Measurements from ENCODE around the gene CCDC12.

- TF ChIP-seq SNRNP70 (optimal IDR thresholded peaks at IDR 0.05; ENCODE audit: low read depth, low read length) (no peak), TRIM24 (IDR thresholded peaks at IDR 0.05) (no peak), EP300 (IDR thresholded peaks at IDR 0.05; ENCODE audit: low read length) (no peak), TAF15 (IDR thresholded peaks at IDR 0.05; ENCODE audit: low read depth, low read length) (no peak), ADNP (tag; IDR thresholded peaks at IDR 0.05) (no peak), ZBTB26 (CRISPR knock-in tag; IDR thresholded peaks at IDR 0.05) (no peak), MCM7 (IDR thresholded peaks at IDR 0.05) (no peak), TCF7 (IDR thresholded peaks at IDR 0.05; ENCODE audit: borderline replicate concordance) (no peak), SMAD3 (CRISPR knock-in tag; conservative IDR thresholded peaks at IDR 0.05) (no peak), ZNF347 (CRISPR knock-in tag; IDR thresholded peaks at IDR 0.05; ENCODE audit: low read depth) (no peak), POLR2AphosphoS2 (IDR thresholded peaks at IDR 0.05; ENCODE audit: low read length) (no peak), POLR2AphosphoS5 (IDR thresholded peaks at IDR 0.05; ENCODE audit: control insufficient read depth, insufficient read depth, low read depth, low read length) (no peak)
- TF ChIP-seq, protein P1, sequence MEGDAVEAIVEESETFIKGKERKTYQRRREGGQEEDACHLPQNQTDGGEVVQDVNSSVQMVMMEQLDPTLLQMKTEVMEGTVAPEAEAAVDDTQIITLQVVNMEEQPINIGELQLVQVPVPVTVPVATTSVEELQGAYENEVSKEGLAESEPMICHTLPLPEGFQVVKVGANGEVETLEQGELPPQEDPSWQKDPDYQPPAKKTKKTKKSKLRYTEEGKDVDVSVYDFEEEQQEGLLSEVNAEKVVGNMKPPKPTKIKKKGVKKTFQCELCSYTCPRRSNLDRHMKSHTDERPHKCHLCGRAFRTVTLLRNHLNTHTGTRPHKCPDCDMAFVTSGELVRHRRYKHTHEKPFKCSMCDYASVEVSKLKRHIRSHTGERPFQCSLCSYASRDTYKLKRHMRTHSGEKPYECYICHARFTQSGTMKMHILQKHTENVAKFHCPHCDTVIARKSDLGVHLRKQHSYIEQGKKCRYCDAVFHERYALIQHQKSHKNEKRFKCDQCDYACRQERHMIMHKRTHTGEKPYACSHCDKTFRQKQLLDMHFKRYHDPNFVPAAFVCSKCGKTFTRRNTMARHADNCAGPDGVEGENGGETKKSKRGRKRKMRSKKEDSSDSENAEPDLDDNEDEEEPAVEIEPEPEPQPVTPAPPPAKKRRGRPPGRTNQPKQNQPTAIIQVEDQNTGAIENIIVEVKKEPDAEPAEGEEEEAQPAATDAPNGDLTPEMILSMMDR (IDR thresholded peaks at IDR 0.05 in 2 of 3, conservative IDR thresholded peaks at IDR 0.05 in 1 of 3; ENCODE audit: insufficient read depth in 2 of 3, low read depth in 1 of 3, low read length in 3 of 3): no peak
- TF ChIP-seq, protein P2, sequence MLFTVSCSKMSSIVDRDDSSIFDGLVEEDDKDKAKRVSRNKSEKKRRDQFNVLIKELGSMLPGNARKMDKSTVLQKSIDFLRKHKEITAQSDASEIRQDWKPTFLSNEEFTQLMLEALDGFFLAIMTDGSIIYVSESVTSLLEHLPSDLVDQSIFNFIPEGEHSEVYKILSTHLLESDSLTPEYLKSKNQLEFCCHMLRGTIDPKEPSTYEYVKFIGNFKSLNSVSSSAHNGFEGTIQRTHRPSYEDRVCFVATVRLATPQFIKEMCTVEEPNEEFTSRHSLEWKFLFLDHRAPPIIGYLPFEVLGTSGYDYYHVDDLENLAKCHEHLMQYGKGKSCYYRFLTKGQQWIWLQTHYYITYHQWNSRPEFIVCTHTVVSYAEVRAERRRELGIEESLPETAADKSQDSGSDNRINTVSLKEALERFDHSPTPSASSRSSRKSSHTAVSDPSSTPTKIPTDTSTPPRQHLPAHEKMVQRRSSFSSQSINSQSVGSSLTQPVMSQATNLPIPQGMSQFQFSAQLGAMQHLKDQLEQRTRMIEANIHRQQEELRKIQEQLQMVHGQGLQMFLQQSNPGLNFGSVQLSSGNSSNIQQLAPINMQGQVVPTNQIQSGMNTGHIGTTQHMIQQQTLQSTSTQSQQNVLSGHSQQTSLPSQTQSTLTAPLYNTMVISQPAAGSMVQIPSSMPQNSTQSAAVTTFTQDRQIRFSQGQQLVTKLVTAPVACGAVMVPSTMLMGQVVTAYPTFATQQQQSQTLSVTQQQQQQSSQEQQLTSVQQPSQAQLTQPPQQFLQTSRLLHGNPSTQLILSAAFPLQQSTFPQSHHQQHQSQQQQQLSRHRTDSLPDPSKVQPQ (CRISPR knock-in tag; IDR thresholded peaks at IDR 0.05; ENCODE audit: borderline replicate concordance): no peak
Measured at GRCh38 chr3:46897031-46897430, 79.5 kb downstream of the CCDC12 start.
